ENCODE measurements around the gene SV2C.
"Not testable (repeated sequence)": the region's sequence is repeated elsewhere in the genome, so short reads cannot be mapped to it uniquely, and the experiment has no call there.

GRCh38 chr5:76302661-76303060, 219.5 kb downstream of the SV2C start:
- TF ChIP-seq REST (IDR thresholded peaks at IDR 0.05; ENCODE audit: low read depth); SP1 (IDR thresholded peaks at IDR 0.05; ENCODE audit: low read depth); EZH2 (IDR thresholded peaks at IDR 0.05); SIN3A (IDR thresholded peaks at IDR 0.05; ENCODE audit: low read depth); CBX3 (IDR thresholded peaks at IDR 0.05; ENCODE audit: low read depth); RAD21 (IDR thresholded peaks at IDR 0.05; ENCODE audit: low read depth); POLR2A (IDR thresholded peaks at IDR 0.05; ENCODE audit: borderline replicate concordance, extremely low read depth, insufficient read depth, insufficient read length); YY1 (IDR thresholded peaks at IDR 0.05; ENCODE audit: extremely low read depth, insufficient replicate concordance, low read depth, low read length); POLR2AphosphoS5 (IDR thresholded peaks at IDR 0.05; ENCODE audit: low read depth, low read length); TCF7L2 (IDR thresholded peaks at IDR 0.05; ENCODE audit: borderline replicate concordance, extremely low read depth, insufficient read depth, insufficient read length); JUND (IDR thresholded peaks at IDR 0.05): not testable (repeated sequence)
- TF ChIP-seq, protein P1, sequence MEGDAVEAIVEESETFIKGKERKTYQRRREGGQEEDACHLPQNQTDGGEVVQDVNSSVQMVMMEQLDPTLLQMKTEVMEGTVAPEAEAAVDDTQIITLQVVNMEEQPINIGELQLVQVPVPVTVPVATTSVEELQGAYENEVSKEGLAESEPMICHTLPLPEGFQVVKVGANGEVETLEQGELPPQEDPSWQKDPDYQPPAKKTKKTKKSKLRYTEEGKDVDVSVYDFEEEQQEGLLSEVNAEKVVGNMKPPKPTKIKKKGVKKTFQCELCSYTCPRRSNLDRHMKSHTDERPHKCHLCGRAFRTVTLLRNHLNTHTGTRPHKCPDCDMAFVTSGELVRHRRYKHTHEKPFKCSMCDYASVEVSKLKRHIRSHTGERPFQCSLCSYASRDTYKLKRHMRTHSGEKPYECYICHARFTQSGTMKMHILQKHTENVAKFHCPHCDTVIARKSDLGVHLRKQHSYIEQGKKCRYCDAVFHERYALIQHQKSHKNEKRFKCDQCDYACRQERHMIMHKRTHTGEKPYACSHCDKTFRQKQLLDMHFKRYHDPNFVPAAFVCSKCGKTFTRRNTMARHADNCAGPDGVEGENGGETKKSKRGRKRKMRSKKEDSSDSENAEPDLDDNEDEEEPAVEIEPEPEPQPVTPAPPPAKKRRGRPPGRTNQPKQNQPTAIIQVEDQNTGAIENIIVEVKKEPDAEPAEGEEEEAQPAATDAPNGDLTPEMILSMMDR (IDR thresholded peaks at IDR 0.05 in 2 of 3, conservative IDR thresholded peaks at IDR 0.05 in 1 of 3; ENCODE audit: borderline replicate concordance in 1 of 3, insufficient read depth in 1 of 3, low read depth in 2 of 3, low read length in 2 of 3) = not testable (repeated sequence)
- TF ChIP-seq, protein P2, sequence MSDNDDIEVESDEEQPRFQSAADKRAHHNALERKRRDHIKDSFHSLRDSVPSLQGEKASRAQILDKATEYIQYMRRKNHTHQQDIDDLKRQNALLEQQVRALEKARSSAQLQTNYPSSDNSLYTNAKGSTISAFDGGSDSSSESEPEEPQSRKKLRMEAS (IDR thresholded peaks at IDR 0.05) = not testable (repeated sequence)

Data from HCT116 (cell line).